Activated CD8-positive, alpha-beta memory T cell treated with anti-CD3 and anti-CD28 coated beads for 4 hours (primary cell): Measurements from ENCODE around the gene FYCO1.
"Not testable (repeated sequence)": the region's sequence is repeated elsewhere in the genome, so short reads cannot be mapped to it uniquely, and the experiment has no call there.

Experiments used
- DNase-seq, 2 donors: peaks; one replicate each; pipeline ENCODE4 v3.0.0-alpha.2; 2020; ENCODE audit warnings: low read depth in 2 of 2

Gene FYCO1

GRCh38 chr3:46010519-46011113, 15.0 kb upstream of the FYCO1 start:
- DNase-seq, result no peak

GRCh38 chr3:46008058-46008457, 12.4 kb upstream of the FYCO1 start:
- no peak for DNase-seq

GRCh38 chr3:46007280-46007679, 11.7 kb upstream of the FYCO1 start:
- DNase-seq, result no peak

- DNase-seq, result no peak
These were observed 10.8 kb upstream of the FYCO1 start for GRCh38 chr3:46006238-46007032.

GRCh38 chr3:46003706-46004105, 8.1 kb upstream of the FYCO1 start:
- not testable (repeated sequence) for DNase-seq

- no peak for DNase-seq
These were observed 5.6 kb upstream of the FYCO1 start for GRCh38 chr3:46001178-46001577.

- no peak for DNase-seq
These were observed 2.3 kb upstream of the FYCO1 start for GRCh38 chr3:45997942-45998341.

- not testable (repeated sequence) for DNase-seq
These were observed 1.9 kb upstream of the FYCO1 start for GRCh38 chr3:45997499-45997898.

GRCh38 chr3:45994419-45995235, 997 bp downstream of the FYCO1 start:
- DNase-seq, result peak; percentile 39 to 41

GRCh38 chr3:45993421-45994027, 2.1 kb downstream of the FYCO1 start:
- DNase-seq, result peak in 1 of 2 donors; percentile 25

GRCh38 chr3:45992821-45993221, 2.8 kb downstream of the FYCO1 start:
- no peak for DNase-seq

- DNase-seq, result no peak
These were observed 3.4 kb downstream of the FYCO1 start for GRCh38 chr3:45992133-45992729.

GRCh38 chr3:45991341-45991740, 4.3 kb downstream of the FYCO1 start:
- DNase-seq, result no peak

GRCh38 chr3:45990181-45990580, 5.4 kb downstream of the FYCO1 start:
- DNase-seq, result no peak

- DNase-seq, result no peak
These were observed 6.8 kb downstream of the FYCO1 start for GRCh38 chr3:45988804-45989203.

GRCh38 chr3:45988362-45988761, 7.3 kb downstream of the FYCO1 start:
- no peak for DNase-seq

- no peak for DNase-seq
These were observed 8.0 kb downstream of the FYCO1 start for GRCh38 chr3:45987368-45988291.

GRCh38 chr3:45986303-45986982, 9.2 kb downstream of the FYCO1 start:
- DNase-seq, result no peak

GRCh38 chr3:45985532-45986302, 9.9 kb downstream of the FYCO1 start:
- DNase-seq, result no peak
